ENCODE data around the gene MYO5B.
"Not testable (repeated sequence)": the region's sequence is repeated elsewhere in the genome, so short reads cannot be mapped to it uniquely, and the experiment has no call there.

MYO5B gene

GRCh38 chr18:49827996-49828395, 367.0 kb downstream of the MYO5B start:
- DNase-seq (ENCODE audit: low spot score) = no peak

- no peak for DNase-seq (ENCODE audit: low spot score)
Measured at GRCh38 chr18:49819823-49820671, 374.9 kb downstream of the MYO5B start.

GRCh38 chr18:49819071-49819662, 375.8 kb downstream of the MYO5B start:
- DNase-seq (ENCODE audit: low spot score) = no peak

GRCh38 chr18:49817947-49818346, 377.0 kb downstream of the MYO5B start:
- DNase-seq (ENCODE audit: low spot score) = no peak

GRCh38 chr18:49815927-49816326, 379.0 kb downstream of the MYO5B start:
- no peak for DNase-seq (ENCODE audit: low spot score)

- peak; percentile 9 for DNase-seq (ENCODE audit: low spot score)
Measured at GRCh38 chr18:49814147-49814499, 380.8 kb downstream of the MYO5B start.

- DNase-seq (ENCODE audit: low spot score) = peak; percentile 90
Measured at GRCh38 chr18:49813319-49814146, 381.4 kb downstream of the MYO5B start, which contains the start of gene ACAA2. TSS of gene ACAA2 (minus strand) at chr18:49813533. CDS start at chr18:49813484, 49 bp downstream.

- peak; percentile 24 for DNase-seq (ENCODE audit: low spot score)
Measured at GRCh38 chr18:49813069-49813318, 382.0 kb downstream of the MYO5B start.

GRCh38 chr18:49812286-49813068, 382.5 kb downstream of the MYO5B start:
- no peak for DNase-seq (ENCODE audit: low spot score)

- DNase-seq (ENCODE audit: low spot score) = no peak
Measured at GRCh38 chr18:49811151-49811938, 383.6 kb downstream of the MYO5B start.

- not testable (repeated sequence) for DNase-seq (ENCODE audit: low spot score)
Measured at GRCh38 chr18:49808553-49809191, 386.3 kb downstream of the MYO5B start.

- no peak for DNase-seq (ENCODE audit: low spot score)
Measured at GRCh38 chr18:49804096-49804495, 390.9 kb downstream of the MYO5B start.

- no peak for DNase-seq (ENCODE audit: low spot score)
Measured at GRCh38 chr18:49802623-49803022, 392.3 kb downstream of the MYO5B start.

- DNase-seq (ENCODE audit: low spot score) = not testable (repeated sequence)
Measured at GRCh38 chr18:49800491-49800890, 394.5 kb downstream of the MYO5B start.

GRCh38 chr18:49799806-49800205, 395.1 kb downstream of the MYO5B start:
- not testable (repeated sequence) for DNase-seq (ENCODE audit: low spot score)

- no peak for DNase-seq (ENCODE audit: low spot score)
Measured at GRCh38 chr18:49798001-49798400, 396.9 kb downstream of the MYO5B start.

- no peak for DNase-seq (ENCODE audit: low spot score)
Measured at GRCh38 chr18:49795612-49796552, 399.1 kb downstream of the MYO5B start.

GRCh38 chr18:49794743-49795142, 400.2 kb downstream of the MYO5B start:
- no peak for DNase-seq (ENCODE audit: low spot score)

GRCh38 chr18:49789560-49790134, 405.3 kb downstream of the MYO5B start:
- not testable (repeated sequence) for DNase-seq (ENCODE audit: low spot score)
